IMR-90 (cell line): ENCODE measurements around the gene ZNF831. TPM values are rescaled to one million over a fixed set of nuclear protein-coding genes. Genes with fewer than 3 reads are reported as not detected.

Source experiments
- ATAC-seq: fragments of 200-7000 bp; cut with Tn5 transposase; 2 replicates; pipeline ENCODE4 v1.9.1; 2020; ENCODE audit warnings: low read depth, mild to moderate bottlenecking, moderate library complexity
- BruUV-seq: library from RNA; stranded (reverse); fragments of 400-500 nt; replicated peaks from 2 replicates; lab custom pipeline; 2021; lab: Mats Ljungman, UMichigan
- CTCF ChIA-PET: fragments of 300-600 bp; formaldehyde crosslinking; extraction: SDS; loops from one replicate; lab custom pipeline; 2021; ENCODE audit warnings: antibody characterized with exemption; lab: Yijun Ruan, JAX
- POLR2A ChIA-PET: fragments of 300-600 bp; sonication (Branson Sonifier 250); formaldehyde crosslinking; loops from one replicate; lab custom pipeline; 2022; ENCODE audit warnings: antibody characterized with exemption; ENCODE audit not compliant: unreplicated experiment; lab: Charles Lee
- DNase-seq: peaks from one replicate; pipeline ENCODE4 v3.0.0; 2013
- H2AFZ ChIP-seq: replicated peaks from 2 replicates; pipeline ENCODE3; 2013; ENCODE audit warnings: low read length, mild to moderate bottlenecking; ENCODE audit not compliant: poor library complexity
- H2AK5ac ChIP-seq: 2 replicates; pipeline ENCODE4 v1.6.1; 2013; ENCODE audit warnings: low read depth, low read length, inconsistent platforms
- H2AK9ac ChIP-seq: replicated peaks from 2 replicates; pipeline ENCODE3; 2013; ENCODE audit warnings: mild to moderate bottlenecking, low read depth, low read length, moderate library complexity; ENCODE audit not compliant: poor library complexity
- H2BK120ac ChIP-seq: 2 replicates; pipeline ENCODE4 v1.6.1; 2013; ENCODE audit warnings: low read depth, low read length, inconsistent platforms
- H2BK15ac ChIP-seq: 3 replicates; pipeline ENCODE4 v1.6.1; 2013; ENCODE audit warnings: low read depth, low read length, inconsistent platforms
- H2BK20ac ChIP-seq: 2 replicates; pipeline ENCODE4 v1.6.1; 2013; ENCODE audit warnings: low read depth, mild to moderate bottlenecking, inconsistent platforms, low read length, moderate library complexity
- H2BK5ac ChIP-seq: 2 replicates; pipeline ENCODE4 v1.6.1; 2013; ENCODE audit warnings: mild to moderate bottlenecking, low read depth, low read length, inconsistent platforms; ENCODE audit not compliant: poor library complexity, severe bottlenecking
- H3K14ac ChIP-seq: replicated peaks from 2 replicates; pipeline ENCODE4 v1.6.1; 2013; ENCODE audit warnings: low read depth, low read length, inconsistent platforms
- H3K18ac ChIP-seq: 2 replicates; pipeline ENCODE4 v1.6.1; 2013; ENCODE audit warnings: low read depth, low read length, control low read depth
- H3K23ac ChIP-seq: 2 replicates; pipeline ENCODE4 v1.6.1; 2013; ENCODE audit warnings: low read depth, low read length, inconsistent platforms
- H3K27ac ChIP-seq: 2 replicates; pipeline ENCODE4 v1.5.1; 2013; ENCODE audit warnings: mild to moderate bottlenecking, control low read depth, low read length; ENCODE audit not compliant: insufficient read depth
- H3K27me3 ChIP-seq: 2 replicates; pipeline ENCODE4 v1.6.1; 2013; ENCODE audit warnings: low read length; ENCODE audit not compliant: control insufficient read depth, insufficient read depth
- H3K36me3 ChIP-seq: 2 replicates; pipeline ENCODE4 v1.6.1; 2013; ENCODE audit warnings: low read length, mixed read lengths; ENCODE audit not compliant: control insufficient read depth, insufficient read depth
- H3K4ac ChIP-seq: 2 replicates; pipeline ENCODE4 v1.6.1; 2013; ENCODE audit warnings: low read depth, low read length, inconsistent platforms
- H3K4me1 ChIP-seq: 2 replicates; pipeline ENCODE4 v1.6.1; 2013; ENCODE audit warnings: low read length, mixed read lengths; ENCODE audit not compliant: control insufficient read depth, insufficient read depth
- H3K4me2 ChIP-seq: 2 replicates; pipeline ENCODE4 v1.6.1; 2013; ENCODE audit warnings: low read depth, mild to moderate bottlenecking, control low read depth, low read length, moderate library complexity
- H3K4me3 ChIP-seq: 2 replicates; pipeline ENCODE4 v1.5.1; 2013; ENCODE audit warnings: low read depth, mild to moderate bottlenecking, control low read depth, low read length, moderate library complexity; ENCODE audit not compliant: insufficient read depth
- H3K56ac ChIP-seq: 2 replicates; pipeline ENCODE4 v1.6.1; 2013; ENCODE audit warnings: low read length, inconsistent platforms; ENCODE audit not compliant: insufficient read depth; ENCODE audit errors: extremely low read depth
- H3K79me1 ChIP-seq, 2 experiments: 2 replicates each; pipeline ENCODE4 v1.6.1; 2013; ENCODE audit warnings: low read length in 2 of 2, inconsistent platforms in 1 of 2, low read depth in 1 of 2
- H3K9ac ChIP-seq: 2 replicates; pipeline ENCODE4 v1.6.1; 2013; ENCODE audit warnings: low read depth, low read length, control low read depth
- H3K9me1 ChIP-seq: 2 replicates; pipeline ENCODE4 v1.6.1; 2013; ENCODE audit warnings: low read length, inconsistent platforms; ENCODE audit not compliant: insufficient read depth
- H3K9me3 ChIP-seq: 2 replicates; pipeline ENCODE4 v1.6.1; 2013; ENCODE audit warnings: low read length; ENCODE audit not compliant: control insufficient read depth, insufficient read depth
- H4K20me1 ChIP-seq: 2 replicates; pipeline ENCODE4 v1.6.1; 2013; ENCODE audit warnings: low read length, inconsistent platforms; ENCODE audit not compliant: insufficient read depth
- H4K5ac ChIP-seq: 2 replicates; pipeline ENCODE4 v1.6.1; 2013; ENCODE audit warnings: mild to moderate bottlenecking, low read depth, low read length, control low read depth
- H4K8ac ChIP-seq, 2 experiments: 2 replicates each; pipeline ENCODE4 v1.6.1; 2013; ENCODE audit warnings: low read depth in 2 of 2, low read length in 2 of 2, control low read depth in 1 of 2, inconsistent platforms in 1 of 2
- H4K91ac ChIP-seq: 2 replicates; pipeline ENCODE4 v1.6.1; 2013; ENCODE audit warnings: low read depth, low read length, inconsistent platforms; ENCODE audit not compliant: insufficient read depth
- BHLHE40 ChIP-seq: fragments of 150-350 bp; IDR thresholded peaks from 2 replicates; pipeline ENCODE4 v1.6.1; 2016; ENCODE audit warnings: mild to moderate bottlenecking, low read depth, low read length
- MAZ ChIP-seq: IDR thresholded peaks from 2 replicates; pipeline ENCODE4 v1.6.1; 2012; ENCODE audit warnings: low read depth, mild to moderate bottlenecking, low read length, improper control_type of control experiment, moderate library complexity, borderline replicate concordance
- POLR2A ChIP-seq: IDR thresholded peaks from 2 replicates; pipeline ENCODE4 v1.6.1; 2012; ENCODE audit warnings: mild to moderate bottlenecking, low read depth, low read length
- RAD21 ChIP-seq: IDR thresholded peaks from 2 replicates; pipeline ENCODE4 v1.6.1; 2012; ENCODE audit warnings: low read length, improper control_type of control experiment
- SMC3 ChIP-seq: fragments of 150-350 bp; IDR thresholded peaks from 2 replicates; pipeline ENCODE4 v1.6.1; 2016; ENCODE audit warnings: low read depth, mild to moderate bottlenecking, antibody characterized with exemption, low read length, moderate library complexity
- WGBS, 2 experiments: methylation state at CpG; one replicate each; pipeline versions ENCODE4 v1.1.5 to v1.1.7; 2013; ENCODE audit warnings: missing lambda C conversion rate in 2 of 2; ENCODE audit not compliant: insufficient read length in 1 of 2; ENCODE audit errors: extremely low coverage in 2 of 2; 5-methylcytosine and 5-hydroxymethylcytosine counted together
- dilution Hi-C: fragments of 300-500 bp; cut with HindIII; formaldehyde crosslinking; loops from one replicate; pipeline ENCODE4 v1.14.3; 2018; ENCODE audit warnings: low sequenced_read_pairs; ENCODE audit not compliant: unreplicated experiment
- in situ Hi-C: fragments of 300-500 bp; cut with MboI; formaldehyde crosslinking; loops from 3 replicates; pipeline ENCODE4 v1.14.3; 2019; ENCODE audit warnings: low sequenced_read_pairs, inconsistent platforms, mixed read lengths
- intact Hi-C: fragments of 100-400 bp; cut with micrococcal nuclease; formaldehyde crosslinking; loops from 2 replicates; pipeline ENCODE4 v1.10.0; 2022
- polyA plus RNA-seq, 3 experiments: library from polyadenylated mRNA; depleted of rRNA; stranded (reverse); fragments of >200 nt; gene quantifications; 2 replicates each; pipeline ENCODE4 v1.2.3, GENCODE V29; 2012; ENCODE audit warnings: low replicate concordance in 1 of 3
- total RNA-seq: library from RNA; depleted of rRNA; stranded (reverse); fragments of >200 nt; gene quantifications from 2 replicates; pipeline ENCODE4 v1.2.3, GENCODE V29; 2012
- TF ChIP-seq, protein P1 (sequence below): fragments of 150-350 bp; IDR thresholded peaks from 2 replicates; pipeline ENCODE4 v1.6.1; 2017; ENCODE audit warnings: mild to moderate bottlenecking, antibody characterized with exemption, low read length, low read depth
- TF ChIP-seq, protein P2 (sequence below): fragments of 150-350 bp; IDR thresholded peaks from 2 replicates; pipeline ENCODE4 v1.6.1; 2016; ENCODE audit warnings: low read depth, mild to moderate bottlenecking, low read length, moderate library complexity, borderline replicate concordance

The ZNF831 gene
- total and polyA plus RNA-seq, 2 of the 4 experiments (the other 2 are of a cell fraction): not detected

DNA sequence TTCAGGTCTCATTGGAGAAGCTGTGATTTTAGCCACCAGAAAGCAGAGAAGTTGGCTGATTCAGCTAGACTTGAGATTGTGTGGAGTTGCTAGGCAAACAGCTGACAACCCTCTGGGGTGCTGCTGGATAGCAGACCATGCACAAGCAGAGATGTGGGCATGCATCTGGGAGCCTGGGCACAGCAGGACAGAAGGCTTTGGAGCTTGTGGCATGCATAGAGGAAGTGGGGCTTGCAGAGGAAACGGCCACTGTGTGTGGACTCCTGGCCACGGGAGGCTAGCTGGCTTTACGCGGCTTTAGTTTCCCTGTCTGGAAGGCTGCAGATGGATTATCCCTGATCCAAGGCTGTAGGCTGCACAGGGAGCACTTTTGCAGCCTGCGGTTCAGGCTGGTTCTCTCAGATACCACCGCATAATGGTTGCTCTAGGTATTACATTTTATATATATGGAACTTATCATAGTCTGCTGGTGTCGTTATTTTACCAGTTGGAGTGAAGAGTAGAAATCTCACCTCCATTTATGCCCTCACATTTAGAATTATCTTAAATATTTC is 10.4 kb downstream of the ZNF831 start (continued):
- TF ChIP-seq RAD21: no peak
- TF ChIP-seq MAZ: no peak
- TF ChIP-seq BHLHE40: no peak
- TF ChIP-seq POLR2A: no peak

- CTCF ChIA-PET: no interaction called here
- dilution Hi-C loops: no loop called here
Observed at GRCh38 chr20:59175002-59175401, 11.4 kb downstream of the ZNF831 start.

More at GRCh38 chr20:59175002-59175401, 11.4 kb downstream of the ZNF831 start:
- Histone ChIP-seq H3K18ac (no peak overlapping the region), H4K20me1 (no peaks in the 10 kb centered on the region), H3K4me1 (no peaks in the 10 kb centered on the region), H3K9ac (no peak overlapping the region), H2BK20ac (no peak overlapping the region), H3K36me3 (no peaks in the 10 kb centered on the region), H4K91ac (no peak overlapping the region), H2BK5ac (no peak overlapping the region), H3K23ac (no peak overlapping the region), H2AK9ac (no peak overlapping the region), H2AFZ (no peak overlapping the region), H3K14ac (no peak overlapping the region), H2BK15ac (no peak overlapping the region), H3K27ac (no peak overlapping the region), H4K8ac (no peak overlapping the region), H3K9me3 (no peaks in the 10 kb centered on the region), H2AK5ac (no peak overlapping the region), H3K56ac (no peak overlapping the region), H2BK120ac (no peak overlapping the region), H3K79me1 (no peaks in the 10 kb centered on the region), H3K4ac (no peak overlapping the region), H3K9me1 (no peaks in the 10 kb centered on the region), H3K4me2 (no peak overlapping the region), H3K27me3 (no peaks in the 10 kb centered on the region), H4K5ac (no peak overlapping the region), H3K4me3 (no peak overlapping the region)
- DNase-seq (no peak), ATAC-seq (no peak)
- POLR2A ChIA-PET: no interaction called here
- no TSS peak for BruUV-seq
- in situ Hi-C loops: no loop called here
- intact Hi-C loops: no loop called here
- WGBS, 2 experiments: no CpG with 5 or more reads among the region's 1 CpG
- TF ChIP-seq RAD21 (no peak), SMC3 (no peak), BHLHE40 (no peak)
- TF ChIP-seq, protein P1, sequence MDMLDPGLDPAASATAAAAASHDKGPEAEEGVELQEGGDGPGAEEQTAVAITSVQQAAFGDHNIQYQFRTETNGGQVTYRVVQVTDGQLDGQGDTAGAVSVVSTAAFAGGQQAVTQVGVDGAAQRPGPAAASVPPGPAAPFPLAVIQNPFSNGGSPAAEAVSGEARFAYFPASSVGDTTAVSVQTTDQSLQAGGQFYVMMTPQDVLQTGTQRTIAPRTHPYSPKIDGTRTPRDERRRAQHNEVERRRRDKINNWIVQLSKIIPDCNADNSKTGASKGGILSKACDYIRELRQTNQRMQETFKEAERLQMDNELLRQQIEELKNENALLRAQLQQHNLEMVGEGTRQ: no peak
- TF ChIP-seq, protein P2, sequence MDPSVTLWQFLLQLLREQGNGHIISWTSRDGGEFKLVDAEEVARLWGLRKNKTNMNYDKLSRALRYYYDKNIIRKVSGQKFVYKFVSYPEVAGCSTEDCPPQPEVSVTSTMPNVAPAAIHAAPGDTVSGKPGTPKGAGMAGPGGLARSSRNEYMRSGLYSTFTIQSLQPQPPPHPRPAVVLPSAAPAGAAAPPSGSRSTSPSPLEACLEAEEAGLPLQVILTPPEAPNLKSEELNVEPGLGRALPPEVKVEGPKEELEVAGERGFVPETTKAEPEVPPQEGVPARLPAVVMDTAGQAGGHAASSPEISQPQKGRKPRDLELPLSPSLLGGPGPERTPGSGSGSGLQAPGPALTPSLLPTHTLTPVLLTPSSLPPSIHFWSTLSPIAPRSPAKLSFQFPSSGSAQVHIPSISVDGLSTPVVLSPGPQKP: no peak
